ENCODE results near the gene KATNAL1. TPM values are rescaled to one million over a fixed set of nuclear protein-coding genes. Genes with fewer than 3 reads are reported as not detected.

The KATNAL1 gene
- total RNA-seq, 1 experiment from 2014 or later = 11.2 TPM

DNA sequence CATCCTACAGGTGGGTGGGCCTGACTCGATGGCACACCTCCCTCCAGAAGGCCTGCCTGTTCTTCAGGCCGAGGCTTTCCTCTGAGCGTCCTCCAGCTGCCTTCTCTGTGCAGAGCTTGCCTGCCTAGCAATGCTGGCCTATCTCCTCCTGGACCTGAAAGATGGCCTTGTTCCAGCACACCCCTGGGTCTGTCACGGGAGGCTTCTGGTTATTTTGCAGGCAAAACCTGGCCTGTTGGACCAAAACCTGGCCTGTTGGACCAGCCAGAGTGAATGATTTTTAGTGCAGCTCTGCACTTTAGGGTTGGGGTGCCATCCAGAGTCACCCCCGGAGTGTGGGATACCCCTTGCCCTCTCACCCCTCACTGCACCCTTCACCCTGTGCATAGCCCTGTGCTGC, 128.4 kb downstream of the KATNAL1 start:
- no CpG with 5 or more reads among the region's 5 CpGs for WGBS (ENCODE audit: extremely low coverage, insufficient read length, low lambda C conversion rate)
- no peaks in the 10 kb centered on the region for H4K20me1 ChIP-seq (ENCODE audit: control insufficient read depth, insufficient read depth, insufficient read length)

More for the DNA sequence above, 128.4 kb downstream of the KATNAL1 start:
- Histone ChIP-seq H3K27ac (ENCODE audit: insufficient read length, low read depth, low read length) (no peak overlapping the region), H2BK20ac (ENCODE audit: low read depth, low read length, poor library complexity, severe bottlenecking) (no peak overlapping the region), H4K5ac (ENCODE audit: insufficient read length, low read depth, low read length) (no peak overlapping the region), H4K8ac (replicated peaks; ENCODE audit: insufficient read length, low read depth, low read length) (no peak overlapping the region), H3K27me3 (ENCODE audit: insufficient read depth, low read length) (no peaks in the 10 kb centered on the region), H2AK5ac (ENCODE audit: insufficient read length, low read length) (no peak overlapping the region), H3K79me2 (ENCODE audit: insufficient read depth, low read length) (no peaks in the 10 kb centered on the region), H3K4ac (ENCODE audit: low read depth, low read length) (no peak overlapping the region), H3T11ph (ENCODE audit: low read length) (no peak overlapping the region), H2BK120ac (ENCODE audit: low read depth, low read length, poor library complexity, severe bottlenecking) (no peak overlapping the region), H3K9me3 (ENCODE audit: control insufficient read depth, low read depth, low read length) (no peaks in the 10 kb centered on the region), H3K18ac (ENCODE audit: insufficient read length, low read depth, low read length) (no peak overlapping the region), H3K9ac (ENCODE audit: extremely low read depth, insufficient read length, low read length) (no peak overlapping the region), H3K4me2 (ENCODE audit: insufficient read depth, insufficient read length, low read length) (no peak overlapping the region), H2BK12ac (ENCODE audit: insufficient read length, low read depth, low read length) (no peak overlapping the region), H3K23me2 (ENCODE audit: insufficient read length, low read depth, low read length, poor library complexity, severe bottlenecking) (no peaks in the 10 kb centered on the region), H3K23ac (ENCODE audit: insufficient read length, low read depth, low read length) (no peak overlapping the region), H3K79me1 (ENCODE audit: insufficient read depth, low read depth, low read length, poor library complexity, severe bottlenecking) (no peaks in the 10 kb centered on the region), H2BK15ac (ENCODE audit: low read depth, low read length) (no peak overlapping the region), H2AFZ (ENCODE audit: low read length) (no peak overlapping the region), H3K56ac (ENCODE audit: insufficient read length, low read depth, low read length) (no peak overlapping the region), H4K91ac (ENCODE audit: insufficient read length, low read depth, low read length) (no peak overlapping the region), H3K14ac (ENCODE audit: insufficient read depth, low read length) (no peak overlapping the region), H3K4me1 (ENCODE audit: insufficient read depth, low read length) (0 out of 2 replicates have a peak, but pooled peaks cover 2% of the 10 kb centered on the region), H2BK5ac (ENCODE audit: insufficient read length, low read length) (no peak overlapping the region)
- Mint-ChIP-seq H3K4me3 (no peak overlapping the region), H3K27ac (no peak overlapping the region), H3K36me3 (ENCODE audit: insufficient read depth in 1 of 3, low read depth in 3 of 3) (no peaks in the 10 kb centered on the region), H3K4me1 (peaks cover 15 to 26% of the 10 kb centered on the region in 2 experiments), H3K9me3 (no peaks in the 10 kb centered on the region), H3K27me3 (ENCODE audit: low read depth) (no peaks in the 10 kb centered on the region)
- TF ChIP-seq, protein P1, sequence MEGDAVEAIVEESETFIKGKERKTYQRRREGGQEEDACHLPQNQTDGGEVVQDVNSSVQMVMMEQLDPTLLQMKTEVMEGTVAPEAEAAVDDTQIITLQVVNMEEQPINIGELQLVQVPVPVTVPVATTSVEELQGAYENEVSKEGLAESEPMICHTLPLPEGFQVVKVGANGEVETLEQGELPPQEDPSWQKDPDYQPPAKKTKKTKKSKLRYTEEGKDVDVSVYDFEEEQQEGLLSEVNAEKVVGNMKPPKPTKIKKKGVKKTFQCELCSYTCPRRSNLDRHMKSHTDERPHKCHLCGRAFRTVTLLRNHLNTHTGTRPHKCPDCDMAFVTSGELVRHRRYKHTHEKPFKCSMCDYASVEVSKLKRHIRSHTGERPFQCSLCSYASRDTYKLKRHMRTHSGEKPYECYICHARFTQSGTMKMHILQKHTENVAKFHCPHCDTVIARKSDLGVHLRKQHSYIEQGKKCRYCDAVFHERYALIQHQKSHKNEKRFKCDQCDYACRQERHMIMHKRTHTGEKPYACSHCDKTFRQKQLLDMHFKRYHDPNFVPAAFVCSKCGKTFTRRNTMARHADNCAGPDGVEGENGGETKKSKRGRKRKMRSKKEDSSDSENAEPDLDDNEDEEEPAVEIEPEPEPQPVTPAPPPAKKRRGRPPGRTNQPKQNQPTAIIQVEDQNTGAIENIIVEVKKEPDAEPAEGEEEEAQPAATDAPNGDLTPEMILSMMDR (conservative IDR thresholded peaks at IDR 0.05) = no peak
- DNase-seq = no peak
